ENCODE measurements around the gene PEMT.

Gene PEMT

DNA sequence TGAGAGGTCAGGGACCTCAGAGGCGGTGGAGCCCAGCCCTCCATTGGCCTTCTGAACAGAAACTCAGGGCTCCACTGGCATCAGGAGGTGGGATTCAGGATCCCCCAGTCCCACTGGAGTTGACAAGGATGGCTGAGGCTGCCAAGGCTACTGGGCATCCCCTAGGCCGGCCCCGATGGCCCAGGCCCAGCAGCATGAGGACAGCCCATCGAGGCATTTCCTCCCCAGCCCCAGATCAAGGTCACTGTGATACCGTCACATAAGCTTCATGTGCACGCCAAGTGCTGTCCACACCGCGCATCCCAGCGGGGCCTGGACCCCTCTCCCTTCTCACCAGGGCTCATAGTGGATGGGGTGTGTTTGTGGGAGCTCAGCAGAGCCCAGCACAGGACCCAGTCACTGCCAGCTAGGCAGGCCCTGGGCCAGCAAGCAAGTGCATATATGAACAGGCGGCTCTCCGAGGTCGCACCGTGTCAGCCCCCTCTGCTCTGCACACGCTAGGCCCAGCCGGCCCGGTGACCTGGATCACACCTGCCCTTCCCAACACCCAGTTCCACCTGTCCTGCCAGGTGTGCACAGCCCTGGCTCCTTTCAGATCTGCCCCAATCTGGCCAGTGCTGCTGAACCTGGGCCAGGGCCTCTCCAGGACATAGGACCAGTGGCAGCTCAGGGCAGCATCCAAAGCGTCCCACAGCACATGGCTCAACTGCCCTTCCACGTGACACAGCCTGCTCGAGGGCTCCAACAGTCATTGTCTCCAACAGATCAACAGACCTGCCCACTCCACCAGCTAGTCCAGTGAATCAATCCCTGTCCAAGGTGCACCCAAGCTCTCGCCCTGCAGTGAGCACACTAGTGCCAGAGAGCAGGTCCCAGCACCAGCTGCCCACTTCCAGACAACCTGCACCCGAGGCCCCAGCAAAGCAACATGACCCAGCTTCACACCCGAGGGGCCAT is 62.5 kb downstream of the PEMT start:
- TF ChIP-seq KLF10 (tag by site-specific recombination; IDR thresholded peaks at IDR 0.05) (no peak), CTCF (tag by site-specific recombination; IDR thresholded peaks at IDR 0.05) (no peak), ZNF239 (tag by site-specific recombination; IDR thresholded peaks at IDR 0.05) (no peak), ZNF555 (tag by site-specific recombination; conservative IDR thresholded peaks at IDR 0.05) (no peak), ZBTB17 (tag by site-specific recombination; IDR thresholded peaks at IDR 0.05) (no peak), TCF7L2 (IDR thresholded peaks at IDR 0.05; ENCODE audit: borderline replicate concordance, low read depth, low read length) (no peak), ZNF561 (tag by site-specific recombination; IDR thresholded peaks at IDR 0.05; ENCODE audit: borderline replicate concordance) (no peak), ZNF548 (tag by site-specific recombination; IDR thresholded peaks at IDR 0.05) (no peak), ZNF747 (tag by site-specific recombination; IDR thresholded peaks at IDR 0.05) (no peak), HOXC10 (CRISPR knock-in tag; IDR thresholded peaks at IDR 0.05) (no peak), ZBTB20 (tag by site-specific recombination; IDR thresholded peaks at IDR 0.05) (no peak), INSM2 (tag by site-specific recombination; IDR thresholded peaks at IDR 0.05) (no peak), ZFHX2 (tag by site-specific recombination; conservative IDR thresholded peaks at IDR 0.05) (no peak), ZBTB1 (tag by site-specific recombination; IDR thresholded peaks at IDR 0.05) (no peak), BCL11A (tag by site-specific recombination; IDR thresholded peaks at IDR 0.05; ENCODE audit: low read depth) (no peak), ZNF16 (tag by site-specific recombination; IDR thresholded peaks at IDR 0.05; ENCODE audit: low read depth) (no peak)
- Histone ChIP-seq H3K27ac (ENCODE audit: extremely low read depth, low read depth, low read length) (no peak overlapping the region), H3K36me3 (ENCODE audit: control insufficient read depth in 2 of 2, insufficient read depth in 1 of 2, low read length in 2 of 2) (no peaks in the 10 kb centered on the region; a peak in 1 of 3 replicates), H3K9me3 (ENCODE audit: control insufficient read depth, insufficient read depth, low read depth, low read length) (0 out of 2 replicates have a peak, but pooled peaks cover 3% of the 10 kb centered on the region), H3K4me1 (ENCODE audit: control insufficient read depth, insufficient read depth, low read length) (0 out of 2 replicates have a peak, but pooled peaks cover under 1% of the 10 kb centered on the region), H3K4me3 (ENCODE audit: low read depth, low read length) (no peak overlapping the region)
- CTCF ChIA-PET: interaction anchor here (0.9 to 1.4 kb wide), 2 partner anchors 10 to 32 kb away, joined by 3 to 6 read pairs; no protein-coding TSS in a partner anchor
- POLR2A ChIA-PET: no interaction called here

DNA sequence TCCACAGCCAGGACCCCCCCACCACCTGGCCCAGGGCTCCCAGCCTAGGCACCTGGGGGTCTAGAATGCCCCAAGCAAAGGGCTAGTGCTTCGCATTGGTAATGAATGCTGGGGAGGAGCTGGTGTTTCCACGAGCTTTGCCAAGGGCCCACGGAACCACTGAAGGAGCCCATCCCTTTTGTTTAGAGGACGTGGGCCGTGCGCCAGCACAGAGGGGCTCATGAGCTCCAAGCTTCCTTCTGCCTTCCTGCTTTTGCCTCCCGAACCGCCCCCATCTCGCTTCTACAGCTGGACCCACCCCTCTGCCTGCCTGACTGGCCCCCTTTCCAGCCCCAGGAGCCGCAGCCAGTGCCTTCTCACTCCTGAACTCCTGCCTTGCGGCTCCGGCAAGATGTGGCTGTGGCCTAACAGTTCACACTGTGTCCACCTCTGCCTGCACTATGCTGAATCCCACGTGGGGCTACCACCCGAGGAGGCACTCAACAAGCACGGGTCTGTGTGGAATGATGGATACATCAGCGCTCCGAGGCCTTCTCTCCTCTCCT is 63.5 kb downstream of the PEMT start:
- TF ChIP-seq ZIC2 (tag by site-specific recombination; IDR thresholded peaks at IDR 0.05) (peak; percentile 55), HOXA7 (CRISPR knock-in tag; IDR thresholded peaks at IDR 0.05; ENCODE audit: borderline replicate concordance) (no peak)
- H3K4me1 ChIP-seq (ENCODE audit: control insufficient read depth, insufficient read depth, low read length): peaks cover 2% of the 10 kb centered on the region; the same call in 1 of the 2 replicates
- CTCF ChIA-PET: interaction anchor here (0.6 to 1.4 kb wide), 2 partner anchors 40 to 223 kb away, joined by 3 to 4 read pairs; no protein-coding TSS in a partner anchor
- POLR2A ChIA-PET: interaction anchor here (1.5 kb wide), 1 partner anchor 10 kb away, joined by 3 read pairs; no protein-coding TSS in a partner anchor
- H3K27ac ChIP-seq (ENCODE audit: extremely low read depth, low read depth, low read length): no peak overlapping the region
- no peaks in the 10 kb centered on the region; a peak in 1 of 3 replicates for H3K36me3 ChIP-seq (ENCODE audit: control insufficient read depth in 2 of 2, insufficient read depth in 1 of 2, low read length in 2 of 2)
- H3K9me3 ChIP-seq (ENCODE audit: control insufficient read depth, insufficient read depth, low read depth, low read length): 0 out of 2 replicates have a peak, but pooled peaks cover 3% of the 10 kb centered on the region
- H3K4me3 ChIP-seq (ENCODE audit: low read depth, low read length): no peak overlapping the region

Data from HEK293 (cell line).